ENCODE results near the gene ZNF335.
A peak's percentile ranks its signal among the peaks of the same experiment; 100 is the strongest.
"Not testable (repeated sequence)": the region's sequence is repeated elsewhere in the genome, so short reads cannot be mapped to it uniquely, and the experiment has no call there.

The ZNF335 gene

GRCh38 chr20:45910670-45911485, 61.1 kb downstream of the ZNF335 start:
- peak; percentile 67 to 96 (median 72) for DNase-seq

- DNase-seq = no peak
Observed at GRCh38 chr20:45909817-45910669, 62.0 kb downstream of the ZNF335 start.

GRCh38 chr20:45909336-45909808, 62.6 kb downstream of the ZNF335 start:
- DNase-seq = no peak

GRCh38 chr20:45908084-45908483, 63.9 kb downstream of the ZNF335 start:
- DNase-seq = no peak

GRCh38 chr20:45907219-45907948, 64.6 kb downstream of the ZNF335 start:
- DNase-seq = no peak

- no peak for DNase-seq
Observed at GRCh38 chr20:45905505-45906079, 66.4 kb downstream of the ZNF335 start.

- DNase-seq = no peak
Observed at GRCh38 chr20:45904583-45905504, 67.2 kb downstream of the ZNF335 start.

GRCh38 chr20:45902199-45902701, 69.8 kb downstream of the ZNF335 start:
- no peak for DNase-seq

- not testable (repeated sequence) for DNase-seq
Observed at GRCh38 chr20:45901332-45901731, 70.7 kb downstream of the ZNF335 start.

- DNase-seq = no peak
Observed at GRCh38 chr20:45899046-45899835, 72.8 kb downstream of the ZNF335 start.
